Activated CD8-positive, alpha-beta memory T cell treated with anti-CD3 and anti-CD28 coated beads, Interleukin-2, amount 50 U/mL, for 24 hours (primary cell): ENCODE measurements around the gene WDR89.
"Not testable (repeated sequence)": the region's sequence is repeated elsewhere in the genome, so short reads cannot be mapped to it uniquely, and the experiment has no call there.

Experiments used
- DNase-seq: peaks from one replicate; pipeline ENCODE4 v3.0.0-alpha.2; 2020; ENCODE audit errors: extremely low read depth

The WDR89 gene

GRCh38 chr14:63654346-63654745 lies 12.7 kb upstream of the WDR89 start:
- no peak for DNase-seq

GRCh38 chr14:63652406-63652805 lies 10.7 kb upstream of the WDR89 start:
- no peak for DNase-seq

DNA sequence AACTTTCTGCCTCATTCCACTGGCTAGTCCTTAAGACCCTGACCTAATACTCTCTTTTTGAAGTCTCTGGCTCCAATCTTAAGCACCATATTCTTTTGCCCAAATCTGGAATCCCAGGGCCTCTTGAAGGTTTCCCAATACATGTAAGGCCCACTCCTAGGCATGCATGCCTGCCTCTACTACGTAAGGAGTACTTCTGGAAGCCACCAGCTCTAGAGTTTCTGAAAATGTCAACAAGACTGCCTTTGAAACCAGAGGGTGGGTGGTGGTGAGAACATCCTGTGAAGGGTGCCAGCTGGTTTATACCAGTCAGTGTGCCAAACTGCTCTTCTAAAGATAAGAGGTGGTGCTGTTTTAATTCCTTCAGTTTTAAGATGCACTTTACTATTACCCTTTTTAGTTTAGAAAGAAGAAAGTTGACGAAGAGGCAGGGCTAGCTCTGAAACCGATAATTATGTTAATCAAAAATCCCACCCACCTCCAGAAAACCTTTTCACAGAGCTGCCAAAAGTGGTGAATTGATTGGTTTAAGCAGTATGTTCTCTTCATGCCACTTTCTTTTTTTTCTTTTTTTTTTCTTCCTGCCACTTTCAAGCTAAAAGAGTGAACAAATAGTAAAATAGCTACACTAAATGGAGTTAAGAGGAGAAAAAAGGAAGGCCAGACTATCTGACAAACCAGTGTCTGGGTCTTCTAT lies 8.7 kb upstream of the WDR89 start:
- no peak for DNase-seq

- no peak for DNase-seq
These were observed 6.2 kb upstream of the WDR89 start for GRCh38 chr14:63647696-63648410.

DNA sequence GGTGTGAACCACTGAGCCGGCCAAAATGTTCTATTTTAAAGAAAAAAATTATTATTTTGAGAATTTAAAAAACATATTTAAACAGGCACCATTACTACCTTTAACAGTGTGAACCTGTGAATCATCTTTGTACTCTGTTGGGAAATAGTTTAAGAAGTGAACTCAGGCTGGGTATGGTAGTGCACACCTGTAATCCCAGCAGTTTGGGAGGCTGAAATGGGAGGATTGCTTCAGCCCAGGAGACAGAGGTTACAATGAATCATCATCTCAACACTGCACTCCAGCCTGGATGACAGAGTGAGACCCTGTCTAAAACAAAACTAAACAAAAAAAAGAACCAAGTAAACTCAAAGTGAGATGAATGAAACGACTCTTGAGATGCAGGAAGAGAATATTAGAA lies 3.1 kb upstream of the WDR89 start:
- no peak for DNase-seq

GRCh38 chr14:63642656-63643382 lies 1.1 kb upstream of the WDR89 start:
- no peak for DNase-seq

- peak; percentile 74 for DNase-seq
These were observed 549 bp upstream of the WDR89 start for GRCh38 chr14:63642229-63642611.

- no peak for DNase-seq
These were observed 3.2 kb downstream of the WDR89 start for GRCh38 chr14:63638493-63638892.

GRCh38 chr14:63636094-63636635 lies 5.5 kb downstream of the WDR89 start:
- DNase-seq: not testable (repeated sequence)

GRCh38 chr14:63633801-63634200 lies 7.9 kb downstream of the WDR89 start:
- DNase-seq: no peak

- DNase-seq: no peak
These were observed 8.6 kb downstream of the WDR89 start for GRCh38 chr14:63632932-63633514.

- no peak for DNase-seq
These were observed 17.0 kb downstream of the WDR89 start for GRCh38 chr14:63624701-63625100.

DNA sequence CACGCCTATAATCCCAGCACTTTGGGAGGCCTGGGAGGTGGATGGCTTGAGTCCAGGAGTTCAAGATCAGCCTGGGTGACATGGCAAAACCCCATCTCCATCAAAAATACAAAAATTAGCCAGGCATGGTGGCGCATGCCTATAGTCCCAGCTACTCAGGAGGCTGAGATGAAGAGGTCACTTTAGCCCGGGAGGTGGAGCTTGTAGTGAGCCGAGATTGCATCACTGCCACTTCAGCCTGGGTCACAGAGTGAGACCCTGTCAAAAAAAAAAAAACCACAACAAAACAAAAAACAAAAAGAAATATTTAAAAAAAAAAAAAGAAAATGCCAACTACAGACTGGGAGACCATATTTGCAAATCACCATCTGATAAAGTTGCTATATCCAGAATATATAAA lies 17.5 kb downstream of the WDR89 start:
- DNase-seq: no peak

- not testable (repeated sequence) for DNase-seq
These were observed 19.7 kb downstream of the WDR89 start for GRCh38 chr14:63621975-63622374.

DNA sequence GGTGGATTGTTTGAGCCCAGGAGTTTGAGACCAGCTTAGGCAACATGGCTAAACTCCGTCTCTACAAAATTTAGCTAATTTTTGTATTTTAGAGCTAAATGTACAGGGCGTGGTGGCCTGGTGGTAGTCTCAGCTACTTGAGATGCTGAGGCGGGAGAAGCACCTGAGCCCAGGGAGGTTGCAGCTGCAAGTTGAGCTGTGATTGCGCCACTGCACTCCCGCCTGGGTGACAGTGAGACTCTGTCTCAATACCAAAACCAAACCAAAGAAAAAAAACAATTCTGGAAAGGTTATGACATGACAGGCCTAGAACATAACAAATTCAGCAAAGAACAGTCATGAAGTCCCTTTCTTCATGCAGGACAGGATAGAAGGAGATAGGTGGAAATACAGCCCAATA lies 25.7 kb downstream of the WDR89 start:
- DNase-seq: no peak

- DNase-seq: no peak
These were observed 26.9 kb downstream of the WDR89 start for GRCh38 chr14:63614679-63615363.

DNA sequence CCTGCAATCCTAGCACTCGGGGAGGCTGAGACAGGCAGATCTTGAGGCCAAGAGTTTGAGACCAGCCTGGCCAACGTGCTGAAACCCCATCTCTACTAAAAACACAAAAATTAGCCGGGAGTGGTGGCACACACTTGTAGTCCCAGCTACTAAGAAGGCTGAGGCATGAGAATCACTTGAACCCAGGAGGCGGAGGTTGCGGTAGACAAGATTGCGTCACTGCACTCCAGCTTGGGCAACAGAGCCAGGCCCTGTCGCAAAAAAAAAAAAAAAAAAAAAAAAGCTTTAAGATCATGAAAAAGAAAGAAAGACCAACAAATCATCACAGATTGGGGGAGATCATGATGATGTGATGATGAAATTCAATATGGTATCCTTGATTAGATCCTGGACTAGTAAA lies 30.6 kb downstream of the WDR89 start:
- DNase-seq: no peak

- DNase-seq: no peak
These were observed 36.6 kb downstream of the WDR89 start for GRCh38 chr14:63605041-63605532.

- DNase-seq: no peak
These were observed 37.0 kb downstream of the WDR89 start for GRCh38 chr14:63604626-63605025.

- no peak for DNase-seq
These were observed 37.9 kb downstream of the WDR89 start for GRCh38 chr14:63603749-63604277.

DNA sequence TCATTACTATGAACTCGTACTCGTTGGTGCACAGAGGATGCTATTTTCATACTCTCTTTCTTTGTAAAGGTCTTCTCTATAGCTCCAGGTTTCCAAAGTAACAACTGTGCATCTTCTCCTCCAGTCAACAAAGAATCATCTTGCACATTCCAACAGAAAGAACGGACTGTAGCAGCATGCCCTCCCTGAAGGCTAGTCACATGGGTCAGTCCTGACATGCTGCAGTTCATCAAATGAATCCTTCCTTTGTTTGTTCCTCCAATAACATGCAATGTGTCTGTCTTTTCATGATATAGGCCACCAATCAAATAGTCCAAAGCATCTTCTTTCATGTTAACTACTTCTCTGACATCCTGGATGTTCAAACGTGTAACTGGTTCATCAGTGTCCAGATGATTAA lies 42.9 kb downstream of the WDR89 start:
- DNase-seq: no peak
